CD4-positive, alpha-beta memory T cell (primary cell): ENCODE measurements around the gene HMX1. TPM values are rescaled to one million over a fixed set of nuclear protein-coding genes. Genes with fewer than 3 reads are reported as not detected.

Experiments used
- CTCF ChIA-PET: fragments of 350-600 bp; sonication (Branson Sonifier 250); formaldehyde crosslinking; loops from one replicate; lab custom pipeline; 2021; ENCODE audit warnings: inconsistent platforms; ENCODE audit not compliant: partially characterized antibody; lab: Charles Lee
- POLR2A ChIA-PET: fragments of 350-600 bp; sonication (Branson Sonifier 250); formaldehyde crosslinking; loops from one replicate; lab custom pipeline; 2021; ENCODE audit not compliant: partially characterized antibody; lab: Charles Lee
- DNase-seq, 5 donors: peaks; one replicate each; pipeline versions ENCODE4 v3.0.0 to v3.0.0-alpha.2; 2020 to 2022; ENCODE audit warnings: mixed read lengths in 1 of 5
- H3K27ac ChIP-seq: one replicate; pipeline ENCODE4 v1.7.0; 2013; ENCODE audit warnings: low read depth, low read length
- H3K27me3 ChIP-seq: 2 replicates; pipeline ENCODE4 v1.7.0; 2013; ENCODE audit warnings: mild to moderate bottlenecking, low read length, moderate library complexity; ENCODE audit not compliant: insufficient read depth
- H3K36me3 ChIP-seq: 2 replicates; pipeline ENCODE4 v1.7.0; 2013; ENCODE audit warnings: mild to moderate bottlenecking, low read length, moderate library complexity; ENCODE audit not compliant: insufficient read depth
- H3K4me1 ChIP-seq: 2 replicates; pipeline ENCODE4 v1.7.0; 2013; ENCODE audit warnings: mild to moderate bottlenecking, low read length, moderate library complexity; ENCODE audit not compliant: insufficient read depth
- H3K4me3 ChIP-seq, 2 donors: one replicate each; pipeline ENCODE4 v1.7.0; 2013; ENCODE audit warnings: low read length in 2 of 2, mild to moderate bottlenecking in 1 of 2
- H3K9me3 ChIP-seq, 2 donors: one replicate each; pipeline ENCODE4 v1.7.0; 2013; ENCODE audit warnings: low read length in 2 of 2, control low read depth in 1 of 2; ENCODE audit not compliant: control insufficient read depth in 1 of 2
- H3K27ac Mint-ChIP-seq, 7 donors: one replicate each; pipeline ENCODE4 v1.8.0; 2020 to 2021; ENCODE audit warnings: mixed read lengths in 7 of 7, mild to moderate bottlenecking in 6 of 7, inconsistent platforms in 3 of 7, moderate library complexity in 3 of 7
- H3K27me3 Mint-ChIP-seq, 2 donors: one replicate each; pipeline ENCODE4 v1.8.0; 2020 to 2021; ENCODE audit warnings: mixed read lengths in 2 of 2
- H3K36me3 Mint-ChIP-seq, 2 donors: one replicate each; pipeline ENCODE4 v1.8.0; 2020 to 2021; ENCODE audit warnings: mixed read lengths in 2 of 2, inconsistent platforms in 1 of 2, mild to moderate bottlenecking in 1 of 2
- H3K4me1 Mint-ChIP-seq, 4 donors: one replicate each; pipeline ENCODE4 v1.8.0; 2020 to 2021; ENCODE audit warnings: mixed read lengths in 4 of 4, mild to moderate bottlenecking in 1 of 4
- H3K4me3 Mint-ChIP-seq, 8 donors: one replicate each; pipeline ENCODE4 v1.8.0; 2020 to 2021; ENCODE audit warnings: mixed read lengths in 8 of 8, mild to moderate bottlenecking in 7 of 8, moderate library complexity in 6 of 8, inconsistent platforms in 3 of 8
- H3K9me3 Mint-ChIP-seq, 8 donors: one replicate each; pipeline ENCODE4 v1.8.0; 2020 to 2021; ENCODE audit warnings: mixed read lengths in 8 of 8, mild to moderate bottlenecking in 5 of 8, inconsistent platforms in 3 of 8, moderate library complexity in 1 of 8
- intact Hi-C: fragments of 100-400 bp; cut with micrococcal nuclease; formaldehyde crosslinking; loops from one replicate; pipeline ENCODE4 v1.15.1; 2023
- polyA plus RNA-seq, 2 donors: library from polyadenylated mRNA; unstranded; fragments of 300-500 nt; fragmentation: Illumina TruSeq; gene quantifications; one replicate each; pipeline ENCODE4 v1.2.3, GENCODE V29; 2021
- total RNA-seq, 2 experiments: library from RNA; stranded (reverse); gene quantifications; one replicate each; pipeline ENCODE4 v1.2.3, GENCODE V29; 2021

Gene HMX1
- total and polyA plus RNA-seq, 4 experiments from 2014 or later, result not detected

DNA sequence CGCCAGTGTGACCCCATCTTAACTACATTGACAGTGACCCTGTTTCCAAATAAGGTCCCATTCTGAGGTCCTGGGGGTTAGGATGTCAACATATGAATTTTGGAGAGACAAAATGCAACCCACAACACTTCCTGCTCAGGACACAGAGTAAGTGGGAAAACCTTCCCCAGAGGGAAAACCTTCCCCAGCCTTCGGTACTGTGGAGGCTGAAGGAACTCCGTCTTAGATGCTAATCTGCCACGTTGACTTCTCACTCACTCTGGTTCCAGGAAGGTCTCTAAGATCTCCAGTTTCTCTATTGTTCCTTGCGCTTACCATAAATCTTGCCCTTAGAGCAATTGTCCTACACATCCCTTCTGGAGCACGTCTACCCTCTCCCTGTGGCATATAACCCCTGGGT lies 29.7 kb upstream of the HMX1 start:
- Mint-ChIP-seq H3K4me1 (no peaks in the 10 kb centered on the region), H3K36me3 (no peaks in the 10 kb centered on the region), H3K4me3 (no peak overlapping the region), H3K9me3 (peaks cover 0 to 9% (median 5%) of the 10 kb centered on the region in 8 donors), H3K27ac (no peak overlapping the region), H3K27me3 (peaks cover 0 to 5% of the 10 kb centered on the region in 2 donors)
- CTCF ChIA-PET, result no interaction called here
- POLR2A ChIA-PET, result no interaction called here
- H3K4me1 ChIP-seq, result no peaks in the 10 kb centered on the region
- no peaks in the 10 kb centered on the region for H3K27me3 ChIP-seq
- intact Hi-C loops, result no loop called here
- no peak overlapping the region for H3K4me3 ChIP-seq
- no peak overlapping the region for H3K27ac ChIP-seq
- peaks cover 0 to 5% of the 10 kb centered on the region in 2 donors for H3K9me3 ChIP-seq
- no peaks in the 10 kb centered on the region for H3K36me3 ChIP-seq
- DNase-seq, result no peak

DNA sequence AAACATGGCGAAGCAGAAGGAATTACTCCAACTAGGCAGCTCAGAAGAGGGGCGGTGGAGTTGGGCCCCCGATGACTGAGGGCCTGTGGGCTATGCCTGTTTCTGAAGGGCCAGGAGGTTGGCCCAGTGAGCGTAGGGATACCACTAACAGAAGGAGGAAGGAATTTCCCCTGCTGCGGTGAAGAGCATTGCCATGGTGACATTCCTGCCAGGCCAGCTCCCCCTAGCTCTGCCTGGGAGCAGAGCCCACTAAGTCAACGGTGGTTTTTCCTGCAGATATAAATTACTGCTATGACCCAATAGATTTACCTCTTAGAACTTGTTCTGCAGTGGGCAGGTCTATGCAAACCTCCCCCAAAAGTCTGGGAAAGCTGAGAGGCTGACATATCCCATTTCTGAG lies 28.9 kb upstream of the HMX1 start:
- POLR2A ChIA-PET, result no interaction called here
- Mint-ChIP-seq H3K4me3 (no peak overlapping the region), H3K27me3 (peaks cover 0 to 5% of the 10 kb centered on the region in 2 donors), H3K4me1 (no peaks in the 10 kb centered on the region), H3K27ac (no peak overlapping the region), H3K9me3 (peaks cover 0 to 9% (median 5%) of the 10 kb centered on the region in 8 donors), H3K36me3 (no peaks in the 10 kb centered on the region)
- intact Hi-C loops, result no loop called here
- no peaks in the 10 kb centered on the region for H3K27me3 ChIP-seq
- H3K9me3 ChIP-seq, result peaks cover 0 to 5% of the 10 kb centered on the region in 2 donors
- CTCF ChIA-PET, result no interaction called here
- DNase-seq, result no peak
- H3K4me3 ChIP-seq, result no peak overlapping the region
- no peaks in the 10 kb centered on the region for H3K4me1 ChIP-seq
- no peak overlapping the region for H3K27ac ChIP-seq
- no peaks in the 10 kb centered on the region for H3K36me3 ChIP-seq

DNA sequence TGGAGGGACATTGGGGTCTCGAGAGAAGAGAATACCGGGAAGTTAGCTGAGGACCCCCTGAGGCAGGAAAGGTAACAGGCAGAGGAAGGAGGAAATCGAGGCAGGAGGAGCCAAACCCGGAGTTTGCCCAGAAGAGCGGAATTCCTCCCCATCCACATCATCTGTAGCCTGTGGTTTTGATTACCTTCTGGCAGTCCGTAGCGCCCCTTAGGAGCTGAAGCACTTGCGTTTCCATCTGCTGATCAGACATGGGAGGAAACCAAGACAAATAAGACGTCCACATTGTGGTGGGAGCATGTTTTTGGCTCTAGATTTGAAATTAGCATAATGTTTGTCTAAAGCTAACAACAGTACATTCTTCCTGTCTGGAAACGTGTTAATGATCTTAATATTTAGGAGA lies 26.8 kb upstream of the HMX1 start:
- Mint-ChIP-seq H3K4me3 (no peak overlapping the region), H3K4me1 (no peaks in the 10 kb centered on the region), H3K27ac (no peak overlapping the region), H3K36me3 (no peaks in the 10 kb centered on the region), H3K9me3 (peaks cover 0 to 9% (median 4%) of the 10 kb centered on the region in 8 donors), H3K27me3 (peaks cover 4 to 11% of the 10 kb centered on the region in 2 donors)
- POLR2A ChIA-PET, result no interaction called here
- CTCF ChIA-PET, result interaction anchor here (1.2 kb wide), 1 partner anchor 19 kb away, joined by 3 read pairs; no protein-coding TSS in a partner anchor
- no peaks in the 10 kb centered on the region for H3K4me1 ChIP-seq
- H3K36me3 ChIP-seq, result no peaks in the 10 kb centered on the region
- H3K27ac ChIP-seq, result no peak overlapping the region
- DNase-seq, result no peak
- intact Hi-C loops, result no loop called here
- no peak overlapping the region for H3K4me3 ChIP-seq
- H3K27me3 ChIP-seq, result no peaks in the 10 kb centered on the region
- H3K9me3 ChIP-seq, result peaks cover 0 to 5% of the 10 kb centered on the region in 2 donors

DNA sequence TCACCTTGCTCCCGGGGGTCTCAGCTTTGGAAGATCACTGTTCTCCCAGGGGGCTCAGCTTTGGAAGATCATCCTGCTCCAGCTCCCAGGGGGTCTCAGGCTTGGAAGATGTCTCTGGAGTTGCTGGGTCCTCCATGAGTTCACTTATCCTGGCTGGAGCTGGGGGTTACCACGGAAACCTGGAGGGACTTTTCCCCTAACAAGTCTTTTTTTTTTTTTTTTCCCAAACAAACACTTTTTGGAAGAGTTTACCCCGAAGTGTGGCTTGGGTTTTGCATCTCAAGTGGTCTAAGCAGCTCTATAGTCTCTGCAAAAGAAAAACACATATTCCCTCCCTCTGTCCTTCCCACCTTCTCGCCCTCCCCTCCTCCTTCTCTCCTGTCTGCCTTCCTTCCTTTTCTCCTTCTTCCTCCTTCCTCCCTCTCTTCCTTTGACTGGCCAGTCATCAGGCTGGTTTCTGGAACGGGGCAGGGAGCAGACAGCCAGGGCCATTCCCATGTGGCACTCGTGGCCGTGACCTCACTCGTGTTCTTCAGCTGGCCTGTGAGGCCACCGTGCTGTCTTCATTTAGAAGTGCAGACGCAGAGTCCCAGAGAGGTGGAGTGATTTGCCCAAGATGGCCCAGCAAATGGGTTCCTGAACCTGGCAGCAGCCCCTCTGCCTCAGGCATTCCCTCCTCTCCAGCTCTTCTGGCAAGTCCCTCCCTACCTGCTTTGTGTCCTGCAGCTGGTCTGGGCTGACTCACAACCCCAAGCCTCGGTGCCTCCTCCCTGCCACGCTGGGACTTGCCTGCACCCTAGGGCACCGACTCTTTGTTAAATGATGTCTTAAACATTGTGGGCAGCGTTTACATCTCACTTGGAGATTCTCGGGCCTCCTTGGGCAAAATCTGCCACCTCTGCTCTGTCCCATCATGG lies 25.9 kb upstream of the HMX1 start:
- H3K4me1 ChIP-seq, result no peaks in the 10 kb centered on the region
- peaks cover 4 to 11% of the 10 kb centered on the region in 2 donors for H3K27me3 Mint-ChIP-seq
- no peak overlapping the region for H3K27ac ChIP-seq
- H3K36me3 Mint-ChIP-seq, result no peaks in the 10 kb centered on the region
- H3K27ac Mint-ChIP-seq, result no peak overlapping the region
- peaks cover 0 to 9% (median 4%) of the 10 kb centered on the region in 8 donors for H3K9me3 Mint-ChIP-seq
- CTCF ChIA-PET, result interaction anchor here (1.2 kb wide), 1 partner anchor 20 kb away, joined by 3 read pairs; no protein-coding TSS in a partner anchor
- POLR2A ChIA-PET, result no interaction called here
- H3K4me3 ChIP-seq, result no peak overlapping the region
- peaks cover 0 to 5% of the 10 kb centered on the region in 2 donors for H3K9me3 ChIP-seq
- H3K4me1 Mint-ChIP-seq, result no peaks in the 10 kb centered on the region
- no peaks in the 10 kb centered on the region for H3K27me3 ChIP-seq
- intact Hi-C loops, result no loop called here
- H3K36me3 ChIP-seq, result no peaks in the 10 kb centered on the region
- no peak overlapping the region for H3K4me3 Mint-ChIP-seq
- no peak for DNase-seq

DNA sequence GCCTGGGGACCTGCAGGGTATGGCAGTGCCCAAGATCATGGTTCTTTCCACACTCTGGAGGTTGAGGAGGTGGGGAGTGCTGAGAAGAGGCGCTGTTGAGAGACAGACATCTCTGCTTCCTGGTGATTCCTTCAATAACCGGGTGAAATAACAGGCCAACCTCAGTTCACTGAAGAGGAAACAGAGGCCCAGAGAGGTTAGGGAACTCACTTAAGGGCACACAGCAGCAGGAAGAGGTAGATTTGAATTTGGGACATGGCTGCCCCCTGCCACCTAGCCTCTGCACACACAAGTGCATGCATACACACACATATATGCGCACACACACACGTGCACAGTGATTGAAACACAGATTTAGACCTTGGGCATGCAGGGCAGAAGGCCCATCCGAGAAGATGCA lies 24.9 kb upstream of the HMX1 start:
- no peaks in the 10 kb centered on the region for H3K36me3 Mint-ChIP-seq
- H3K27me3 Mint-ChIP-seq, result peaks cover 4 to 12% of the 10 kb centered on the region in 2 donors
- H3K4me1 Mint-ChIP-seq, result peaks cover 0 to 4% (median 0%) of the 10 kb centered on the region in 4 donors
- H3K4me3 Mint-ChIP-seq, result no peak overlapping the region
- no peak overlapping the region for H3K4me3 ChIP-seq
- CTCF ChIA-PET, result no interaction called here
- intact Hi-C loops, result no loop called here
- POLR2A ChIA-PET, result no interaction called here
- H3K4me1 ChIP-seq, result no peaks in the 10 kb centered on the region
- H3K27ac ChIP-seq, result no peak overlapping the region
- peaks cover 0 to 4% (median 2%) of the 10 kb centered on the region in 8 donors for H3K9me3 Mint-ChIP-seq
- H3K27me3 ChIP-seq, result no peaks in the 10 kb centered on the region
- no peak for DNase-seq
- peaks cover 0 to under 1% of the 10 kb centered on the region in 2 donors for H3K9me3 ChIP-seq
- H3K27ac Mint-ChIP-seq, result no peak overlapping the region
- H3K36me3 ChIP-seq, result no peaks in the 10 kb centered on the region

DNA sequence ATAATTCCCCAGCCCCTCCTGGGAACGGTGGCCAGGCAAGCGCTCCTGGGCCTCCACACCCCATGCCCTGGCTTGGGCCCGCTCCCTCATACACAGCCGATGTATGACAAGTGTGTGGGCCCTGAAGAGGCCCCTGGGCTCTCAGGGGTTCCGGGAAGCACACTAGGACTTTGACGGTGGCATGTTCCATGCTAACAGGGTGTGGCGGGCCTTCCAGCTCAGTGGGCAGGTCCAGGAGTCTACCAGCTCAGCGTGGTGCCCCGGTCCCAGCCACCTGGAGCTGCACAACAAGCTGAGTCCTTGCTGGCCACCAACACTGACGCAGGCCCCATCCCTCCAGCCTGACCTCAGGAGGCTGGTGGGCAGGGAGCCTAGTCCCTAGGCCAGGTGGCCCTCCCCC lies 24.4 kb upstream of the HMX1 start:
- no peaks in the 10 kb centered on the region for H3K9me3 Mint-ChIP-seq
- no peaks in the 10 kb centered on the region for H3K27me3 ChIP-seq
- H3K9me3 ChIP-seq, result no peaks in the 10 kb centered on the region
- intact Hi-C loops, result no loop called here
- no peak overlapping the region for H3K27ac ChIP-seq
- H3K4me1 ChIP-seq, result no peaks in the 10 kb centered on the region
- H3K4me3 ChIP-seq, result no peak overlapping the region
- peaks cover 9 to 15% of the 10 kb centered on the region in 2 donors for H3K27me3 Mint-ChIP-seq
- no peaks in the 10 kb centered on the region for H3K36me3 ChIP-seq
- DNase-seq, result no peak
- H3K27ac Mint-ChIP-seq, result no peak overlapping the region
- peaks cover 0 to 4% (median 0%) of the 10 kb centered on the region in 4 donors for H3K4me1 Mint-ChIP-seq
- ChIA-PET POLR2A (no interaction called here), CTCF (no interaction called here)
- no peaks in the 10 kb centered on the region for H3K36me3 Mint-ChIP-seq
- no peak overlapping the region for H3K4me3 Mint-ChIP-seq

DNA sequence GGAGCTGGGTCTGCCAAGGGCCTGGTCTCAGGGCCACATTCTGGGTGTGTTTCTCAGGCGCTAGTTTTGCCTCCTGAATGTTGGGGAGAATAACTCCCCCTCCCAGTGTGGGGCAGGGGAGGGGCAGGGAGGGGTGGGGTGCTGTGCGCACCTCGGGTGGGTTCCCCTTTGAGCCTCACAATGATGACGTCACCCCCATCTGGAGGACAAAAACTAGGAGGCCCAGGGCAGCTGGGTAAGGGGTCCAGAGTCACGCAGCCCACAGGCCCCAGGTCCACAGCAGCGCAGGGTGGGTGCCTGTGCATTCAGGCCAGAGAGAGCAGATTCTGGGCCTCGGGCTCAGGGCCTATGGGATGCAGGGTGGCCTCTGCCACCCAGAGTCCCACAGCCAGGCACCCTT lies 23.7 kb upstream of the HMX1 start:
- Histone ChIP-seq H3K27ac (no peak overlapping the region), H3K9me3 (no peaks in the 10 kb centered on the region), H3K4me3 (no peak overlapping the region), H3K36me3 (no peaks in the 10 kb centered on the region), H3K4me1 (no peaks in the 10 kb centered on the region), H3K27me3 (no peaks in the 10 kb centered on the region)
- H3K9me3 Mint-ChIP-seq, result no peaks in the 10 kb centered on the region
- no peak overlapping the region for H3K27ac Mint-ChIP-seq
- H3K27me3 Mint-ChIP-seq, result peaks cover 10 to 15% of the 10 kb centered on the region in 2 donors
- H3K4me3 Mint-ChIP-seq, result no peak overlapping the region
- POLR2A ChIA-PET, result no interaction called here
- intact Hi-C loops, result no loop called here
- CTCF ChIA-PET, result no interaction called here
- H3K36me3 Mint-ChIP-seq, result no peaks in the 10 kb centered on the region
- peaks cover 0 to 4% (median 0%) of the 10 kb centered on the region in 4 donors for H3K4me1 Mint-ChIP-seq
- no peak for DNase-seq
